A204.1 (cell line): Measurements from ENCODE around the gene HIC2.
"Not testable (repeated sequence)": the region's sequence is repeated elsewhere in the genome, so short reads cannot be mapped to it uniquely, and the experiment has no call there.

ENCODE experiments used
- FAIRE-seq: peaks from 2 replicates; lab custom pipeline; 2012; peaks lifted over from hg19 to GRCh38; lab: Jason Lieb, UNC

HIC2 gene

GRCh38 chr22:21449531-21450319, 32.6 kb downstream of the HIC2 start:
- FAIRE-seq: no peak

DNA sequence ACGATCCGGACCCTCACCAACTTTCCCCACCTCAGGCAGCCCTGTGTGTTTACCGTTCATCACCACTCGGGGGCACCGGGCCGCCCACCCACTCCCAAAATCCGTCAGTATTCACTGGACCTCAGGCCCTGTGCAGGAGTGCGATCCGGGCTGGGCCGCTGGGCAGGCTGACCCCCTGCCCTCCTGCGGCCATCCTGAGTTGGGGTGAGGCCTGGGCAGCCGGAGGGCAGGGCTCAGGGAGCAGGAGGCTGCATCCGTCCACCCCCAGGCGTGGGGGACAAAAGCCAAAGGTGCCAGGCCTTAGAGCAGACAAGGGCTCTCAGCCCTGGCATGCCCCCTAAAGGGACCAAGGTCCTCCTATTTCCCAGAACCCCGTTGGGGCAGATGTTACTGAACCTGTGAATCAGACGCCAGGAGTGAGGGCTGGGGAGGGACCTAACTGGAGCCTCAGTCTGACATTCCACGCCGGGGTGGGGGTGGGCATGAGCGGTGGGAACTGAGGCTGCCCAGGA, 33.2 kb downstream of the HIC2 start:
- FAIRE-seq: no peak

DNA sequence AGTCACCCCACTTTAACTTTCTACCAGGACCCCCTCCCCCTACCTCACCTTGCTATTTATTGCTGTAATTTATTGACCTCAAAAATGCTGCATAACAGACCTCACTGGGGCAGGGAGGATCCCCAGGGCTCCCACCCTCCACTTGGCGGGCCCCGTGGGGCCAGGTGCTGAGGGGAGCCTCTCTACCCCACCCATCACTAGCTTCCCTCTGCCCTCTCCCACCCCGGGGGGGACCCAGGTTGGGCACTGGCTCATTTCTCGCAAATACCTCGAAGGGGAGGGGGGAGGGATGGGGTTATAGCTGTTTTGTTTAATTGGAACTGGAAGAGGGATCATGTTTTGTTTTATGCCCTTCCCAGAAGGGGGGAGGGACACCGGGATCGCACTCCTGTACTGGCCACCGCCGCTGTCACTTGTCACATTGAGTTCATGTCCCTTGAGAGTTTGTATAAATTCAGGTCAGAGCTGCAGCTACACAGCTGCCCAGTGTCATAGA, 33.7 kb downstream of the HIC2 start:
- no peak for FAIRE-seq

DNA sequence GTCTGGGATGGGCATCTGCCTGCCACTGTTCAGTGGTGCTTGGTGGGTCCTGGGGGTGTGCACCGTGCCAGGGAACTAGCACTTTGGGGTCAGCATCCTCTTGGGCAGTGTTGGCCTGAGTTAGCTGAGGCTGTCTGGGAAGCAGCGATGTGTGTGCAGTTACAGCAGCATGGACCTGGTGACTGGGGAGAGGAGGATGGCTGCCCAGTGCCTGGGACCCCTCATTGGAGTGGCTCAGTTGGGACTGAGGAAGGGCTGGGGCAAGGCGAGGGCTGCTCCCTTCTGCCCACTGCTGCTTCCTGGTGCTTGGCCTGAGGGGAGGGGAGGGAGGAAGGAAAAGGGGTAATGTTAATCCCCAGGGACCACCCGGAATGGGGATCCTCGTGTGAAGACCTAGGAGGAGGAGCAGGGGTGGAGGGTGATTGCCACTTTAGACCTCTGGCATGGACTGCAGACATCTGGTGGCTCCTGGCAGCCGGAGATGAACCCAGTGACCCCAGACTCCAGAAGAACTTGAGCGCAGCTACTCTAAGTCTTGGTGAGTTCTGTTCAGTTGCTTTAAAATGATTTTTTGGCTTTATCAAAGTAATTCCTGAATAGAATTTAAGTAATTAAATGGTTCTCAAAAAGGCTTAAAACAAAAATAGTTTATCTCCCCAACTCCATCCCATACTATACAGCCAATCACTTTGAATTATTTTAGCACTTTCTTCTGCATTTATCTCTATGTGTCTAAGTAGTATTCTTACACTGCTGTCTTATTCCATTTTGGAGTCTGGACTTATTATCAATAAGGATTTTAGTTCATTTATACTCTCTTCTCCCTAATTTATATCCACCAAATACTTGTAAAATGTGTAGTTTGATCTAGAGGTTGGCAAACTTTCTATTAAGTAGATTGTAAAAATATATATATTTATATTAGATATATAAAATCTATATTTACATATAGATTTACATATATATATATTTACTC, 34.7 kb downstream of the HIC2 start:
- FAIRE-seq: no peak

DNA sequence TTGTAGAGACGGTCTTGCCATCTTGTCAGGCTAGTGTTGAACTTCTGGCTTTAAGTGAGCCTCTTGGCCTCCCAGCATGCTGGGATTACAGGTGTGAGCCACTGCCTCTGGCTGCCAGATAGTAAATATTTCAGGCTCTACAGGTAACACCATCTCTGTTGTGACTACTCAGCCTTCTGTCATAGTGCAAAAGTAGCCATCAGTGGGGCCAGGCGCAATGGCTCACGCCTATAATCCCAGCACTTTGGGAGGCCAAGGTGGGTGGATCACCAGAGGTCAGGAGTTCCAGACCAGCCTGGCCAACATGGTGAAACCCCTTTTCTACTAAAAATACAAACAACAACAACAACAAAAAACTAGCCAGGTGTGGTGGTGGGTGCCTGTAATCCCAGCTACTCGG, 35.5 kb downstream of the HIC2 start:
- not testable (repeated sequence) for FAIRE-seq

- FAIRE-seq: not testable (repeated sequence)
Measured at GRCh38 chr22:21454998-21455333, 37.8 kb downstream of the HIC2 start.

- FAIRE-seq: no peak
Measured at GRCh38 chr22:21455334-21456089, 38.3 kb downstream of the HIC2 start.

DNA sequence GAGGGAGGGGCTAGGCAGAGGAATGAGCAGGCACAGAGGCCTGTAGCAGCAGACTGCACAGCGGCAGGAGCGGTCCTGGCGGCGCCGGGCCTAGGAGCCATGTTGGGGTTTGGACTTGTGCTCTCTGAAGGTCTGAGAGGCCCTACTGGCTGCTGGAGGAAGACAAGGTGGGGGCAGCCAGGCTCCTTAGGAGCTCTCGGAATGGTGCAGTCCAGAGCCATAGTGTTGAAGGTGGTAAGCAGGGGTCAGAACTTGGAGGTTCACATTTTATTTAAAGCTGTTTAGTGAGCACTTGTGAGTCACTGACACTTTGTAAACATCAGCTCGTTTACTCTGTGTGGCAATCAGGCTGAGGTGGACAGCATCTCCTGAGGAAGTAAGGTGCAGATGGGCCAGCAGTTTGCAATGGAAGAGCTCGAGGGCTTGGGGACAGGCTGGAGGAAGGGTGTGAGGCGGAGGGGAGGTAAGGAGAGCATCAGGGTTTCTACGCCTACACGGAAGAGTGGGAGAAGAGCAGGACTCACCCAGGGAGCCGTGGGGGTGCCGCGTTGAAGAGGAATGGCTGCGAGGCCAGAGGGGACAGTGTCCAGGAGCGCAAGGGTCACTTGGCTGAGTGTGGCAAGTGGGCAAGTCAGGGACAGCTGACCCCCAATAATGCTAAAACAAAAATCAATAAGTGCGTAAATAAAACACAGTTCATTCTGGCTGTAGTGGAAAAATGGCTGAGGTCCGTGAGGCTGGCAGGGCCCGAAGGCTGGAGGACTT, 40.0 kb downstream of the HIC2 start:
- no peak for FAIRE-seq

DNA sequence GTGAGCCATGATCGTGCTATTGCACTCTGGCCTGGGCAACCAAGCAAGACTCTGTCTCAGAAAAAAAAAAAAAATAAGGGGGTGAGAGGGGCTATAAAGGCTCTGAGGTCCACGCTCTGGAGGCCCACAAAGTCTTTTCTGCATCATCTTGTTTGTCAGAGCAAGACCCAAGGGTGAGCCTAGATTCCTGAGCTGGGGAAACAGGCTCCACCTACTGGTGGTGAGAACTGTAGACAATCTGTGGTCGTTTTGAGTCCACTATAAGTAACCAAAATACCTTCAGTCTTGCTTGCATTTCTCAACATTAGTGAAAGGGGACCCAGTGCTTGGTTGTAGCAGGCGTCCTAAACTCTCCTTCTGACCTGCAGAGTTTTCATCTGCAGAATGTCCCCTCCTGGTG, 45.5 kb downstream of the HIC2 start:
- not testable (repeated sequence) for FAIRE-seq

- FAIRE-seq: not testable (repeated sequence)
Measured at GRCh38 chr22:21467337-21468193, 50.4 kb downstream of the HIC2 start, which contains the start of gene TMEM191C. TMEM191C (plus strand) TSS chr22:21467387; CDS start chr22:21467460, 73 bp downstream.

GRCh38 chr22:21468194-21469096, 51.3 kb downstream of the HIC2 start:
- not testable (repeated sequence) for FAIRE-seq

GRCh38 chr22:21469097-21469994, 52.2 kb downstream of the HIC2 start:
- not testable (repeated sequence) for FAIRE-seq

DNA sequence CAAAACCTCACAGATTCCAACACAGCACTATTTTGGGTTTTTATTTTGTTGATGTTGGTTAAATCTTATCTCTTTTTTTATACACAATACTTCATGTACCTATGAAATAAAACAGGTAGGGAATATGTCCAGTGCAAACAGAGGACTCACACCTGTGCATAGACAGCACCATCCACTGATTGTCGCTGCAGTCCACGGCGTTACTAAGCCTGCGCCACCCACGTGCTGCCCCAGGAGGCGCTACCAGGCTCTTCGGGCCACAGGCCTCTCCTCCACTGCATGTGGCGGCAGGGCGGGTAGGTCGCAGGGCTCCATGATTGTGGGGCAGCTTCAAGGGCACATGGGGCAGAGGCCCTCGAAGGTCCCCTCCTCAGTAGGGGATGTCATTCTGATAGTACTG, 55.8 kb downstream of the HIC2 start:
- not testable (repeated sequence) for FAIRE-seq

GRCh38 chr22:21473664-21474063, 56.5 kb downstream of the HIC2 start:
- FAIRE-seq: not testable (repeated sequence)

DNA sequence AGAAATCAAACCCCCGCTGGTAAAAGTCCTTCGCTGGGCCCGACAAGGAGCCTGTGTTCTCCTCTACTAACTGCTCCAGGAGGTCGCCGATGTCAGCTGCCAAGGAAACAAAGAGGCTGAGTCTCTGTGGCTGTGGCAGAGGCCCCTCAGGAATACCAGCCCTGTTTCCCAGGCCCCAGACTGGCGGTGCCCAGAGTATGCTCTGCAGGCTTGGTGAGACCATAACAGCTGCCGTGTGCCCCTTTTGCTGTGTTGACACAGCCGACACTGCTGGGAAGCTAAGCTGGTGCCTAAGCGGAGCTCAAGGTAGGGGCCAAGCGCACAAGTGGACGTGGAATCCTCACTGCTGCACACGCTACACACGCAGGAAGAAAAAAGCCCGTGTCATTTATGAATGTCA, 66.9 kb downstream of the HIC2 start:
- FAIRE-seq: not testable (repeated sequence)

DNA sequence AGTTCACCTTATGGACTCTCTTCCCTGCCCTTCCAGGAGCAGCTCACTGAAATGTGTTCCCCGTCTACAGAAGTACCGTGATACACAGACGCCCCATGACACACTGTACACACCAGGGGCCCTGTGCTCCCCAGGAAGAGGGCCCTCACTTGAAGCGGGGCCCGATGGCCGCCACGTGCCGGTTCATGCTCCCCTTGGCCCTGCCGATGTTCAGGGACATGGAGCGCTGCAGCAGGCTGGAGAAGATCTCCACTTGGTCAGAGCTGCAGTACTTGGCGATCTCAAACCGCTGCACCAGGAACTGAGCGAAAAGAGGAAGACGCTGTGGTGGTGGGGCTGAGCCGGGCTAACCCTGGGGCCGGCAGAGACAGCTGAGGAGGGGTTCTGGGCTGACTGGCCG, 70.6 kb downstream of the HIC2 start:
- FAIRE-seq: not testable (repeated sequence)

GRCh38 chr22:21489149-21489680, 72.0 kb downstream of the HIC2 start:
- not testable (repeated sequence) for FAIRE-seq

- not testable (repeated sequence) for FAIRE-seq
Measured at GRCh38 chr22:21490556-21490955, 73.4 kb downstream of the HIC2 start.
